ENCODE data around the gene ZNF346. TPM values are rescaled to one million over a fixed set of nuclear protein-coding genes. Genes with fewer than 3 reads are reported as not detected.
A peak's percentile ranks its signal among the peaks of the same experiment; 100 is the strongest.

ZNF346 gene
- total RNA-seq, 4 donors from 2014 or later: 14.4 to 22.9 (median 18.5) TPM

DNA sequence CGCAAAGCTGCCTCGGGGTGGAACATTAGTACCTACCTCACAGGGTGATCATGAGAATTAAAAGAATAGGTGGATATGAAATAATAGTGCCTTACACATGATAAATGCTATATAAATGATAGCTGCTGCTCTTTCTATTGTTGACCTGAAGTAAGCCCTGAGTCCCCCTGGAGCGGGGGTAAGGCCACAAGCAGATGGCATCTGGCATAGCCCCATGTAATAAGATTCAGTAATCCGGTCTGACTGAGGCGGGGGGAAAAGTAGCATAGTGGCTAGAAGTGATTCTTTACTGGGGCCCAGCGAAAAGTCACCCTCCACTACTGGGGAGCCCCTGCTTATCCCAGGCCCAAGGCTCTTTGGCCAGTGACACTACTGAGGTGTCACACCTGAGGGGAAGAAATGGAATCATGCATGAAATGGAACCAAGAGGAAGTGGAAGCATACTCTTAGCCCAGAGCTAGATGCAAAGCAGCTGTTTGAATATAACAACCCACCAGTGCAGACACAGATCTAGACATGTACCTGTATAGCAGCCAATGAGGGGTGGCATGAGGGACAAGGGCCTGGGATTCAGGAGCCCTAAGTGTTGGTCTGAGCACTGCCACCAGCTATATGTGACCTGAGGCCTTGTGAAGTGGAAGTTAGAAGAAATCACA lies 48.2 kb downstream of the ZNF346 start:
- intact Hi-C loops (cut with DNase I): no loop called here

DNA sequence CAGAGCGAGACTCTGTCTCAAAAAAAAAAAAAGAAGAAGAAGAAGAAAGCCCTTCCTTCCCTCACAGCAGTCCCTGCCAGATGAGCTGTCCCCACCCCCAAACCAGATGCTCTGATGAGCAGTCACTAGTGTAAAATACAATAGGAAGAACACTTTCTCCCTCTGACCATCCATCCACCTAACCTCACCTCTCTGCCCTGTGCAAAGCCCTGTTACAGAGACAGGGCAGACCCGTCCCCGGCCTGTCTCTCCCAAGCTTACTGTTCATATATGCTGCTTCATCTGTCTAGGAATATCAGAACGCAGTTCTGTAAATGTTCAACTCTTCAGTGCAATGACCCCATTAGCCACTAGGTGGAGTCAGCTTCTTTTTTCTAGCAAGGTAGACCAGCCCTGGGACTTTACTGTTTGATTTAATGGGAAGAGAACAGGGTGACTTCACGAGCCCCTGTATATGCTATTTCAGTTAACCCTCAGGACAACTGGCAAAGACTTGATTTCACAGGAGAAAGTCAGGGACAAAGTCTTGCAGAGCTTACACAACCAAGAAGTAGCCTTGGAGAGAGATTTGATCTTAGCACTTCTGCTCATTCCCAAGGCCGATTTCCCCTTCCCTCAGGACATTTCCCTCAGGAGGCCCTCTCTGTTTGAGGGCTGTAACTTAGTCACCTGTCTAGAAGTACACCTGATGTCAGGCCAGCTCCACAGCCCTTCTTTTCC lies 49.3 kb downstream of the ZNF346 start:
- Histone ChIP-seq H3K36me3 (peaks cover 0 to 35% (median 2%) of the 10 kb centered on the region in 4 donors), H3K27ac (replicated peaks in 1 of 4) (no peak overlapping the region), H3K4me3 (no peak overlapping the region), H3K9me3 (no peaks in the 10 kb centered on the region), H3K4me1 (peaks cover 0 to 7% (median 5%) of the 10 kb centered on the region in 4 donors), H3K27me3 (no peaks in the 10 kb centered on the region)
- DNase-seq (ENCODE audit: extremely low spot score): no peak
- 21% methylated on average over 6 of the region's 6 CpGs for WGBS
- intact Hi-C loops (cut with DNase I): loop anchor here (2.0 kb wide), 1 partner anchor 39 kb away; no protein-coding TSS in a partner anchor
- no peak for TF ChIP-seq POLR2AphosphoS5 (IDR thresholded peaks at IDR 0.05)
- TF ChIP-seq EP300 (IDR thresholded peaks at IDR 0.05): no peak
- no peak for TF ChIP-seq POLR2A (IDR thresholded peaks at IDR 0.05; ENCODE audit: low read depth)
- TF ChIP-seq CTCF (IDR thresholded peaks at IDR 0.05): peak; percentile 82 to 89 (median 84)

More for the DNA sequence above, 48.2 kb downstream of the ZNF346 start:
- TF ChIP-seq CTCF (IDR thresholded peaks at IDR 0.05) (no peak), POLR2A (IDR thresholded peaks at IDR 0.05; ENCODE audit: low read depth) (no peak), EP300 (IDR thresholded peaks at IDR 0.05) (no peak), POLR2AphosphoS5 (IDR thresholded peaks at IDR 0.05) (no peak)
- Histone ChIP-seq H3K27me3 (no peaks in the 10 kb centered on the region), H3K36me3 (peaks cover 0 to 44% (median 13%) of the 10 kb centered on the region in 4 donors), H3K9me3 (no peaks in the 10 kb centered on the region), H3K4me3 (no peak overlapping the region), H3K4me1 (peaks cover 0 to 7% (median 5%) of the 10 kb centered on the region in 4 donors), H3K27ac (replicated peaks in 1 of 4) (no peak overlapping the region)
- 98% methylated on average over 5 of the region's 6 CpGs for WGBS
- DNase-seq (ENCODE audit: extremely low spot score): no peak

- no peak for TF ChIP-seq EP300 (IDR thresholded peaks at IDR 0.05)
- no peak for TF ChIP-seq POLR2A (IDR thresholded peaks at IDR 0.05; ENCODE audit: low read depth)
- no peak for TF ChIP-seq CTCF (IDR thresholded peaks at IDR 0.05)
- no peak for TF ChIP-seq POLR2AphosphoS5 (IDR thresholded peaks at IDR 0.05)
- WGBS: 97% methylated on average over 2 of the region's 2 CpGs
Measured at GRCh38 chr5:177077335-177077734, 54.8 kb downstream of the ZNF346 start.

GRCh38 chr5:177079606-177080005 lies 57.1 kb downstream of the ZNF346 start:
- no peak for TF ChIP-seq EP300 (IDR thresholded peaks at IDR 0.05)
- TF ChIP-seq POLR2A (IDR thresholded peaks at IDR 0.05; ENCODE audit: low read depth): no peak
- TF ChIP-seq CTCF (IDR thresholded peaks at IDR 0.05): no peak
- no peak for TF ChIP-seq POLR2AphosphoS5 (IDR thresholded peaks at IDR 0.05)
- intact Hi-C loops (cut with DNase I): no loop called here
- no peak for DNase-seq (ENCODE audit: extremely low spot score)
- H3K36me3 ChIP-seq: peaks cover 0 to 5% (median 0%) of the 10 kb centered on the region in 4 donors
- WGBS: 83% methylated on average over 9 of the region's 9 CpGs
- no peaks in the 10 kb centered on the region for H3K4me1 ChIP-seq
- H3K4me3 ChIP-seq: no peak overlapping the region
- no peak overlapping the region for H3K27ac ChIP-seq (replicated peaks in 1 of 4)
- H3K27me3 ChIP-seq: peaks cover 0 to 20% (median 0%) of the 10 kb centered on the region in 4 donors
- no peaks in the 10 kb centered on the region for H3K9me3 ChIP-seq

More at GRCh38 chr5:177077335-177077734, 54.8 kb downstream of the ZNF346 start:
- H3K9me3 ChIP-seq: no peaks in the 10 kb centered on the region
- intact Hi-C loops (cut with DNase I): no loop called here
- no peaks in the 10 kb centered on the region for H3K4me1 ChIP-seq
- no peak for DNase-seq (ENCODE audit: extremely low spot score)
- H3K4me3 ChIP-seq: no peak overlapping the region
- H3K36me3 ChIP-seq: peaks cover 0 to 5% (median 0%) of the 10 kb centered on the region in 4 donors
- no peaks in the 10 kb centered on the region for H3K27me3 ChIP-seq
- no peak overlapping the region for H3K27ac ChIP-seq (replicated peaks in 1 of 4)
